HL-60 (cell line): ENCODE data around the gene KLK1.

ENCODE experiments used
- POLR2AphosphoS5 ChIP-seq: IDR thresholded peaks from 2 replicates; pipeline ENCODE4 v1.6.1; 2012; ENCODE audit warnings: low read depth
- SPI1 ChIP-seq: IDR thresholded peaks from 2 replicates; pipeline ENCODE4 v1.6.1; 2012; ENCODE audit warnings: low read depth, mild to moderate bottlenecking, borderline replicate concordance
- TF ChIP-seq, protein P1 (sequence below): IDR thresholded peaks from one replicate; pipeline ENCODE4 v1.5.1; 2011; ENCODE audit warnings: low read length, control low read depth, inconsistent platforms; ENCODE audit not compliant: insufficient read depth
- TF ChIP-seq, protein P2 (sequence below): IDR thresholded peaks from 2 replicates; pipeline ENCODE4 v1.6.1; 2012; ENCODE audit warnings: low read depth; ENCODE audit not compliant: insufficient replicate concordance

DNA sequence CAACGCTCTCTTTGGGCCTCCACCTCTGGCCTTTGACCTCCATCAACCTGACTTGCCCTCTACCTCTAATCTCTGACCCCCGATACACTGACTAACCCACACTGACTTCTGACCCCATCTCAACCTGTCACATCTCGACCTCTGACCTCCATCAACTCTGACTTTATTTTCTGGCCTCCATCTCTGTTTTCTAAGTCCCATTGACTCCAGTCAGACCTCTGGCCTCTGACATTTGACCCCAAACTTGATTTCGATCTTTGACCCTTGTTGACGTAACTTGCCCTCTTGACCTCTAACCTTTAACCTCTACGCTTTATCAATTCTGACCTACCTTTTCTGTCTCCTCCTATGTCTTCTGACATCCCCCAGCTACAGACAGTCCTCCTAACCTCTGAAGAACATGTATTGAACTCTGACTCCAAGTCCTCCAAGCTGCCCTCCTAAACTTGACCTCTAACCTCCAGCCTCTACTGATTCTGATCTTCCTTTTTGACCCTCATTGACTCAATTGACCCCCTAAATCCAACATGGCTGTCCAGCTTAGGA, 32.6 kb downstream of the KLK1 start:
- TF ChIP-seq, protein P1, sequence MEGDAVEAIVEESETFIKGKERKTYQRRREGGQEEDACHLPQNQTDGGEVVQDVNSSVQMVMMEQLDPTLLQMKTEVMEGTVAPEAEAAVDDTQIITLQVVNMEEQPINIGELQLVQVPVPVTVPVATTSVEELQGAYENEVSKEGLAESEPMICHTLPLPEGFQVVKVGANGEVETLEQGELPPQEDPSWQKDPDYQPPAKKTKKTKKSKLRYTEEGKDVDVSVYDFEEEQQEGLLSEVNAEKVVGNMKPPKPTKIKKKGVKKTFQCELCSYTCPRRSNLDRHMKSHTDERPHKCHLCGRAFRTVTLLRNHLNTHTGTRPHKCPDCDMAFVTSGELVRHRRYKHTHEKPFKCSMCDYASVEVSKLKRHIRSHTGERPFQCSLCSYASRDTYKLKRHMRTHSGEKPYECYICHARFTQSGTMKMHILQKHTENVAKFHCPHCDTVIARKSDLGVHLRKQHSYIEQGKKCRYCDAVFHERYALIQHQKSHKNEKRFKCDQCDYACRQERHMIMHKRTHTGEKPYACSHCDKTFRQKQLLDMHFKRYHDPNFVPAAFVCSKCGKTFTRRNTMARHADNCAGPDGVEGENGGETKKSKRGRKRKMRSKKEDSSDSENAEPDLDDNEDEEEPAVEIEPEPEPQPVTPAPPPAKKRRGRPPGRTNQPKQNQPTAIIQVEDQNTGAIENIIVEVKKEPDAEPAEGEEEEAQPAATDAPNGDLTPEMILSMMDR = no peak
- TF ChIP-seq, protein P2, sequence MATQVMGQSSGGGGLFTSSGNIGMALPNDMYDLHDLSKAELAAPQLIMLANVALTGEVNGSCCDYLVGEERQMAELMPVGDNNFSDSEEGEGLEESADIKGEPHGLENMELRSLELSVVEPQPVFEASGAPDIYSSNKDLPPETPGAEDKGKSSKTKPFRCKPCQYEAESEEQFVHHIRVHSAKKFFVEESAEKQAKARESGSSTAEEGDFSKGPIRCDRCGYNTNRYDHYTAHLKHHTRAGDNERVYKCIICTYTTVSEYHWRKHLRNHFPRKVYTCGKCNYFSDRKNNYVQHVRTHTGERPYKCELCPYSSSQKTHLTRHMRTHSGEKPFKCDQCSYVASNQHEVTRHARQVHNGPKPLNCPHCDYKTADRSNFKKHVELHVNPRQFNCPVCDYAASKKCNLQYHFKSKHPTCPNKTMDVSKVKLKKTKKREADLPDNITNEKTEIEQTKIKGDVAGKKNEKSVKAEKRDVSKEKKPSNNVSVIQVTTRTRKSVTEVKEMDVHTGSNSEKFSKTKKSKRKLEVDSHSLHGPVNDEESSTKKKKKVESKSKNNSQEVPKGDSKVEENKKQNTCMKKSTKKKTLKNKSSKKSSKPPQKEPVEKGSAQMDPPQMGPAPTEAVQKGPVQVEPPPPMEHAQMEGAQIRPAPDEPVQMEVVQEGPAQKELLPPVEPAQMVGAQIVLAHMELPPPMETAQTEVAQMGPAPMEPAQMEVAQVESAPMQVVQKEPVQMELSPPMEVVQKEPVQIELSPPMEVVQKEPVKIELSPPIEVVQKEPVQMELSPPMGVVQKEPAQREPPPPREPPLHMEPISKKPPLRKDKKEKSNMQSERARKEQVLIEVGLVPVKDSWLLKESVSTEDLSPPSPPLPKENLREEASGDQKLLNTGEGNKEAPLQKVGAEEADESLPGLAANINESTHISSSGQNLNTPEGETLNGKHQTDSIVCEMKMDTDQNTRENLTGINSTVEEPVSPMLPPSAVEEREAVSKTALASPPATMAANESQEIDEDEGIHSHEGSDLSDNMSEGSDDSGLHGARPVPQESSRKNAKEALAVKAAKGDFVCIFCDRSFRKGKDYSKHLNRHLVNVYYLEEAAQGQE = no peak
- TF ChIP-seq POLR2AphosphoS5 (no peak), SPI1 (no peak)
